IPS DF 6.9 (cell line): ENCODE results near the gene ST8SIA4.
"Not testable (repeated sequence)": the region's sequence is repeated elsewhere in the genome, so short reads cannot be mapped to it uniquely, and the experiment has no call there.

ENCODE experiments used
- DNase-seq: peaks from one replicate; pipeline ENCODE4 v3.0.0-alpha.2; 2013; ENCODE audit warnings: low read depth, low spot score
- H3K27ac ChIP-seq: one replicate; pipeline ENCODE4 v1.5.1; 2013; ENCODE audit warnings: low read length, control low read depth
- H3K27me3 ChIP-seq: 2 replicates; pipeline ENCODE4 v1.6.1; 2013; ENCODE audit warnings: mild to moderate bottlenecking, low read length; ENCODE audit not compliant: control insufficient read depth, insufficient read depth
- H3K36me3 ChIP-seq: 2 replicates; pipeline ENCODE4 v1.6.1; 2013; ENCODE audit warnings: low read length; ENCODE audit not compliant: control insufficient read depth, insufficient read depth
- H3K4me1 ChIP-seq: 2 replicates; pipeline ENCODE4 v1.6.1; 2013; ENCODE audit warnings: low read length; ENCODE audit not compliant: control insufficient read depth, insufficient read depth
- H3K4me3 ChIP-seq: 2 replicates; pipeline ENCODE4 v1.5.1; 2013; ENCODE audit warnings: mild to moderate bottlenecking, low read length
- H3K9me3 ChIP-seq: 2 replicates; pipeline ENCODE4 v1.6.1; 2013; ENCODE audit warnings: low read length, inconsistent platforms; ENCODE audit not compliant: control insufficient read depth, insufficient read depth
- WGBS: extraction: QIAGEN DNeasy Blood & Tissue Kit; methylation state at CpG from one replicate; pipeline ENCODE4 v1.1.7; 2013; ENCODE audit warnings: mixed read lengths, missing lambda C conversion rate; ENCODE audit not compliant: insufficient read length, insufficient coverage; 5-methylcytosine and 5-hydroxymethylcytosine counted together

Gene ST8SIA4

GRCh38 chr5:100789694-100790093 is 113.4 kb downstream of the ST8SIA4 start:
- DNase-seq, result no peak
- WGBS, result no CpG with 5 or more reads among the region's 5 CpGs
- Histone ChIP-seq H3K4me3 (no peak overlapping the region), H3K9me3 (no peaks in the 10 kb centered on the region), H3K27me3 (no peaks in the 10 kb centered on the region), H3K36me3 (no peaks in the 10 kb centered on the region), H3K27ac (no peak overlapping the region), H3K4me1 (no peaks in the 10 kb centered on the region)

DNA sequence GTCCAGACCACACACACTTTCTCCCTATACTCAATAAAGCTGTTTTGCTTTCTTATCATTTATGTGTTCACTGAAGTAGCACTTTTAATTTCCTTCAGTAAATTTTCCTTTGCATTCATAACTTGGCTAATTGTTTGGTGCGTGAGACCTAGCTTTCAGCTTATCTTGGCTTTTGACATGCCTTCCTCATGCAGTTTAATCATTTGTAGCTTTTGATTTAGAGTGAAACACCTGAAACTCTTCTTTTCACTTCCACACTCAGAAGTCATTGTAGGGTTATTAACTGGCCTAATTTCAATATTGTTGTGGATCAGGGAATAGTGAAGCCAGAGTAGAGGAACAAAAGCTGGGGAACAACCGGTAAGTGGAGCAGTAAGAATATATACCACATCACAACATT is 114.7 kb downstream of the ST8SIA4 start:
- no peak for DNase-seq
- no peaks in the 10 kb centered on the region for H3K36me3 ChIP-seq
- no peak overlapping the region for H3K27ac ChIP-seq
- H3K4me3 ChIP-seq, result no peak overlapping the region
- no peaks in the 10 kb centered on the region for H3K27me3 ChIP-seq
- no CpG with 5 or more reads among the region's 2 CpGs for WGBS
- no peaks in the 10 kb centered on the region for H3K9me3 ChIP-seq
- no peaks in the 10 kb centered on the region for H3K4me1 ChIP-seq

GRCh38 chr5:100787648-100788047 is 115.4 kb downstream of the ST8SIA4 start:
- Histone ChIP-seq H3K27me3 (no peaks in the 10 kb centered on the region), H3K36me3 (no peaks in the 10 kb centered on the region), H3K4me3 (no peak overlapping the region), H3K9me3 (no peaks in the 10 kb centered on the region), H3K27ac (no peak overlapping the region), H3K4me1 (no peaks in the 10 kb centered on the region)
- WGBS, result no CpG with 5 or more reads among the region's 2 CpGs
- no peak for DNase-seq

DNA sequence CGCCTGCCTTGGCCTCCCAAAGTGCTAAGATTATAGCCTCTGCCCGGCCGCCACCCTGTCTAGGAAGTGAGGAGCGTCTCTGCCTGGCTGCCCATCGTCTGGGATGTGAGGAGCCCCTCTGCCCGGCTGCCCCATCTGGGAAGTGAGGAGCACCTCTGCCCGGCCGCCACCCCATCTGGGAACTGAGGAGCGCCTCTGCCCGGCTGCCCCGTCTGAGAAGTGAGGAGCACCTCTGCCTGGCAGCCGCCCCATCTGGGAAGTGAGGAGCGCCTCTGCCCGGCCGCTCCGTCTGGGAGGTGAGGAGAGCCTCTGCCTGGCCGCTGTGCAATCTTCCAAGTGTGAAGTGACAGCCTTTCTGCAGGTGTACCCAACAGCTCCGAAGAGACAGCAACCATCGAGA is 117.5 kb downstream of the ST8SIA4 start:
- not testable (repeated sequence) for H3K4me3 ChIP-seq

DNA sequence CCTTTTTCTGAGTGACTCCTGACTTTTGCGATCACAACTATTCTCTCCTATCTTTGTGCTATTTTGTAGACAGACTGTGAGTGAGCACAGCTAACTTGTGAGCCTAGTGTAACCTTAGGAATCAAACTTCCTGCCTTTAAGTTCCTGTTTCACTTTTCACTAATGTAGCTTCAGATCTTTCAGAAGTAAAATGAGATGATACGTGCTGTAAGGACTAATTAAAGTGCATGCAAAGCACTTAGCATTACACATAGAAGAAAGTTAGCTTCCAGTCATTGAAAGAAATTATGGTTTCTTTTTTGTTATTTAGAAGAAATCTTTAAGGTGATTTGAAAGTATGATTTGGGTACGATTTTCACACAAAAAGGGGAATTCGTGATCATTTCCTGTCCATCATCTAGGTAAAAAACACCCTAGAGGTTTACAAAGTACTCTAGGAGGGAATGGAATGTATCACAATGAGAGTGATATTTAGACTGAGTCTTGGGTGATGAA is 122.7 kb downstream of the ST8SIA4 start:
- no peaks in the 10 kb centered on the region for H3K36me3 ChIP-seq
- no peaks in the 10 kb centered on the region for H3K27me3 ChIP-seq
- H3K4me3 ChIP-seq, result no peak overlapping the region
- H3K27ac ChIP-seq, result no peak overlapping the region
- WGBS, result no CpG with 5 or more reads among the region's 4 CpGs
- H3K4me1 ChIP-seq, result no peaks in the 10 kb centered on the region
- no peaks in the 10 kb centered on the region for H3K9me3 ChIP-seq
- DNase-seq, result no peak

More for the DNA sequence above, 117.5 kb downstream of the ST8SIA4 start:
- not testable (repeated sequence) for H3K9me3 ChIP-seq, H3K36me3 ChIP-seq, H3K27ac ChIP-seq, DNase-seq, H3K27me3 ChIP-seq, H3K4me1 ChIP-seq
- WGBS, result no CpG with 5 or more reads among the region's 19 CpGs

DNA sequence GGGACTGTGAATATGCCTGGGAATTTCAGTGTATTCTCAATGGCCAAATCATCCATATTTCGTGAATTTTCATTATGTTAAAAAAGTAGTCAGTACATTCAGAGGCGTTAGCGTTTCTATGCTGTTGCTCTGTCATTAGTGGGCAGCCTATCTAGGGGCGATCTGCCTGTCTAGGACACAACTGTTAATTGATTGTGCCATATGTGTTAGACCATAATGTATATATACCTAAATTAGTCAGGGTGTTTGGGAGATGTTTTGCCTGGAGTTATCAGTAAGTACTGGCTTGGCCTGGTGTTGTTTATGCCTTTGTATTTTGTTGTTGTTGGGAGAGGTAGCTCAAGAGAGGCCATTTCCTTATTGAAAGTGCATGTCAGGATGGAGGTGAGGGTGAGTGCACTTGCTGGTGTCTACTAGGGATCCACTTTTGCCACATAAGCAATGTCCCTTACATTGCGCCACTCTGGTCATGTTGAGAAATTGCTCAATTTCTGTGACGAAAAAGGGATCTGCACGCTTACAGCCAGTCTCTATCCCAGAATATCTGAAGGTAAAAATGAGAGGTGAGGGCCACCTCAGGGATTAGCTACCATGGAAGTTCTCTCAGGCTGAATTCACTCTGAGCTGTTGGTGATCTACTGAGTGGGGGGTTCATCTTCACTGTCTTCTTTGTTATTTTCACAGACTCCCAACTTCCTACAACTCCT is 123.3 kb downstream of the ST8SIA4 start:
- no peaks in the 10 kb centered on the region for H3K4me1 ChIP-seq
- no peaks in the 10 kb centered on the region for H3K36me3 ChIP-seq
- DNase-seq, result no peak
- H3K4me3 ChIP-seq, result no peak overlapping the region
- H3K9me3 ChIP-seq, result no peaks in the 10 kb centered on the region
- WGBS, result no CpG with 5 or more reads among the region's 7 CpGs
- no peak overlapping the region for H3K27ac ChIP-seq
- no peaks in the 10 kb centered on the region for H3K27me3 ChIP-seq

GRCh38 chr5:100777680-100778300 is 125.3 kb downstream of the ST8SIA4 start:
- H3K27ac ChIP-seq, result no peak overlapping the region
- no peak for DNase-seq
- H3K4me3 ChIP-seq, result no peak overlapping the region
- H3K36me3 ChIP-seq, result no peaks in the 10 kb centered on the region
- WGBS, result 100% methylated on average over 1 of the region's 4 CpGs
- H3K27me3 ChIP-seq, result no peaks in the 10 kb centered on the region
- no peaks in the 10 kb centered on the region for H3K9me3 ChIP-seq
- no peaks in the 10 kb centered on the region for H3K4me1 ChIP-seq

GRCh38 chr5:100775533-100775855 is 127.6 kb downstream of the ST8SIA4 start:
- Histone ChIP-seq H3K27me3 (no peaks in the 10 kb centered on the region), H3K9me3 (no peaks in the 10 kb centered on the region), H3K4me1 (no peaks in the 10 kb centered on the region; the same call in 1 of the 2 replicates), H3K36me3 (no peaks in the 10 kb centered on the region), H3K27ac (no peak overlapping the region), H3K4me3 (no peak overlapping the region)
- no peak for DNase-seq
- WGBS, result no CpG with 5 or more reads among the region's 5 CpGs

GRCh38 chr5:100772548-100772947 is 130.5 kb downstream of the ST8SIA4 start:
- no peak overlapping the region for H3K27ac ChIP-seq

GRCh38 chr5:100772006-100772405 is 131.1 kb downstream of the ST8SIA4 start:
- H3K27ac ChIP-seq, result no peak overlapping the region
- WGBS, result no CpG with 5 or more reads among the region's 3 CpGs
- no peaks in the 10 kb centered on the region for H3K27me3 ChIP-seq
- no peaks in the 10 kb centered on the region; the same call in 1 of the 2 replicates for H3K4me1 ChIP-seq
- H3K9me3 ChIP-seq, result no peaks in the 10 kb centered on the region
- H3K36me3 ChIP-seq, result no peaks in the 10 kb centered on the region
- DNase-seq, result no peak
- no peak overlapping the region for H3K4me3 ChIP-seq

More at GRCh38 chr5:100772548-100772947, 130.5 kb downstream of the ST8SIA4 start:
- no peak for DNase-seq
- Histone ChIP-seq H3K27me3 (no peaks in the 10 kb centered on the region), H3K36me3 (no peaks in the 10 kb centered on the region), H3K9me3 (no peaks in the 10 kb centered on the region), H3K4me1 (no peaks in the 10 kb centered on the region; the same call in 1 of the 2 replicates), H3K4me3 (no peak overlapping the region)
- no CpG with 5 or more reads among the region's 2 CpGs for WGBS

GRCh38 chr5:100771181-100771580 is 131.9 kb downstream of the ST8SIA4 start:
- Histone ChIP-seq H3K4me3 (no peak overlapping the region), H3K36me3 (no peaks in the 10 kb centered on the region), H3K4me1 (no peaks in the 10 kb centered on the region; the same call in 1 of the 2 replicates), H3K27me3 (no peaks in the 10 kb centered on the region), H3K27ac (no peak overlapping the region), H3K9me3 (no peaks in the 10 kb centered on the region)
- WGBS, result no CpG with 5 or more reads among the region's 2 CpGs
- no peak for DNase-seq
